ENCODE measurements around the gene ATIC. TPM values are rescaled to one million over a fixed set of nuclear protein-coding genes. Genes with fewer than 3 reads are reported as not detected.

Gene ATIC
- total and polyA plus RNA-seq, 2 of the 8 experiments (the other 6 are each of a cell fraction or from before 2014, with no cell fraction given), result 139 to 319 TPM

DNA sequence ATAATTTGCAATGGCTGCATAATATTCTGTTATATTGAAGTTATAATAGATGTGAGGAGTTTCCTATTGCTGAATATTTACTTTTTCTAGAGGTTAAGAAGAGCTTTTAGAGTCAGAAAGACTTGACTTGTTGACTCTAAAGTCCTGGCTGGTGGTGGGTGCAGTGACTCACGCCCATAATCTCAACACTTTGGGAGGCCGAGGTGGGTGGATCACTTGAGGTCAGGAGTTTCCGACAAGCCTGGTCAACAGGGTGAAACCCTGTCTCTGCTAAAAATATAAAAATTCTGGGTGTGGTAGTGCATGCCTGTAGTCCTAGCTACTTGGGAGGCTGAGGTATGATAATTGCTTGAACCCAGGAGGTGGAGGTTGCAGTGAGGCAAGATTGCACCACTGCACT lies 33.9 kb upstream of the ATIC start:
- no peaks in the 10 kb centered on the region for H3K4me1 ChIP-seq (replicated peaks in 1 of 4; ENCODE audit: control insufficient read depth in 3 of 4, insufficient read depth in 4 of 4, low read length in 3 of 4)
- no peak overlapping the region for H3K27ac ChIP-seq (ENCODE audit: low read depth, low read length)
- no peaks in the 10 kb centered on the region for H3K79me2 ChIP-seq (ENCODE audit: control insufficient read depth in 1 of 2, insufficient read depth in 2 of 2, low read length in 2 of 2)
- no peak overlapping the region for H3K23ac ChIP-seq (ENCODE audit: insufficient read length)
- POLR2A ChIA-PET (ENCODE audit: partially characterized antibody), result no interaction called here
- no peaks in the 10 kb centered on the region for H4K20me1 ChIP-seq (replicated peaks in 1 of 2; ENCODE audit: control insufficient read depth in 1 of 2, insufficient read depth in 2 of 2, low read length in 2 of 2)
- no peaks in the 10 kb centered on the region for H3K9me3 ChIP-seq (ENCODE audit: insufficient read depth in 2 of 2, low read depth in 1 of 2, low read length in 1 of 2)
- no peaks in the 10 kb centered on the region for H3K23me2 ChIP-seq (ENCODE audit: low read depth, low read length)
- no peaks in the 10 kb centered on the region for H3K36me3 ChIP-seq (ENCODE audit: control insufficient read depth in 2 of 4, insufficient read depth in 4 of 4, low read length in 3 of 4)
- no peak overlapping the region for H4K8ac ChIP-seq (ENCODE audit: extremely low read depth, insufficient read depth, low read length)
- no peak overlapping the region for H2BK120ac ChIP-seq (replicated peaks; ENCODE audit: low read depth, low read length)
- H4K5ac ChIP-seq (ENCODE audit: insufficient read length, low read depth, low read length), result no peak overlapping the region
- CTCF ChIA-PET (ENCODE audit: partially characterized antibody), result interaction anchor here (1.2 to 2.0 kb wide), 4 partner anchors 8 to 18 kb away, joined by 3 to 7 read pairs (median 3); no protein-coding TSS in a partner anchor
- no peak overlapping the region for H3K14ac ChIP-seq (ENCODE audit: insufficient read length)
- no peak overlapping the region for H3K4me3 ChIP-seq (ENCODE audit: extremely low read depth in 1 of 4, insufficient read depth in 2 of 4, low read depth in 3 of 4, low read length in 4 of 4)
- H2AK5ac ChIP-seq (ENCODE audit: low read depth, low read length), result no peak overlapping the region
- no peak for FAIRE-seq
- H2AFZ ChIP-seq (ENCODE audit: low read length), result no peak overlapping the region
- H2BK5ac ChIP-seq (ENCODE audit: low read depth, low read length), result no peak overlapping the region
- 100% methylated on average over 3 of the region's 3 CpGs; no CpG with 5 or more reads in 1 of the 2 experiments for WGBS, 2 experiments (ENCODE audit: extremely low coverage in 1 of 2, insufficient coverage in 1 of 2, insufficient read length in 1 of 2, insufficient replicate concordance in 2 of 2, low coverage in 1 of 2, low lambda C conversion rate in 2 of 2, missing lambda C conversion rate in 1 of 2)
- H2BK12ac ChIP-seq (ENCODE audit: low read depth, low read length), result no peak overlapping the region
- no peak for DNase-seq (ENCODE audit: low read depth in 1 of 2, low spot score in 2 of 2)
- no peak overlapping the region for H3K9ac ChIP-seq (replicated peaks in 1 of 4; ENCODE audit: extremely low read depth in 1 of 4, low read depth in 3 of 4, low read length in 3 of 4)
- no peak overlapping the region for H3K4me2 ChIP-seq (ENCODE audit: insufficient read depth in 1 of 2, low read depth in 2 of 2, low read length in 2 of 2)
- H4K91ac ChIP-seq (replicated peaks; ENCODE audit: insufficient read length, low read length), result no peak overlapping the region
- no peak overlapping the region for H3K56ac ChIP-seq (replicated peaks; ENCODE audit: insufficient read length, low read depth, low read length)
- no peak overlapping the region for H3K4ac ChIP-seq (replicated peaks; ENCODE audit: insufficient read length, low read depth, low read length)
- no peak for TF ChIP-seq GABPA (IDR thresholded peaks at IDR 0.05; ENCODE audit: borderline replicate concordance, insufficient read depth, low read length)
- TF ChIP-seq, protein P1, sequence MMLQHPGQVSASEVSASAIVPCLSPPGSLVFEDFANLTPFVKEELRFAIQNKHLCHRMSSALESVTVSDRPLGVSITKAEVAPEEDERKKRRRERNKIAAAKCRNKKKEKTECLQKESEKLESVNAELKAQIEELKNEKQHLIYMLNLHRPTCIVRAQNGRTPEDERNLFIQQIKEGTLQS (IDR thresholded peaks at IDR 0.05; ENCODE audit: insufficient read depth, low read depth, low read length), result no peak
- no peak for TF ChIP-seq KDM4A (IDR thresholded peaks at IDR 0.05; ENCODE audit: low read depth, low read length, severe bottlenecking)
- no peak for TF ChIP-seq GTF2F1 (IDR thresholded peaks at IDR 0.05; ENCODE audit: borderline replicate concordance, low read depth, low read length)
- TF ChIP-seq TCF12 (IDR thresholded peaks at IDR 0.05; ENCODE audit: low read depth, low read length), result no peak
- no peak for TF ChIP-seq EGR1 (IDR thresholded peaks at IDR 0.05; ENCODE audit: borderline replicate concordance, low read depth, low read length)
- H3K27me3 ChIP-seq (replicated peaks in 1 of 4; ENCODE audit: control insufficient read depth in 3 of 4, extremely low read depth in 1 of 4, insufficient read depth in 3 of 4, low read length in 3 of 4), result no peaks in the 10 kb centered on the region
- H2BK20ac ChIP-seq (ENCODE audit: low read length), result no peak overlapping the region
- H3K79me1 ChIP-seq (ENCODE audit: low read depth, low read length), result no peaks in the 10 kb centered on the region
- H2BK15ac ChIP-seq (ENCODE audit: low read length), result no peak overlapping the region
- no peak overlapping the region for H3K18ac ChIP-seq (ENCODE audit: extremely low read depth, low read length)
